Loucy (cell line): ENCODE results near the gene CFAP20DC.

Source experiments
- H2AFZ ChIP-seq: fragments of 200-600 bp; sonication (generic); 2 replicates; pipeline ENCODE4 v1.6.0; 2016; ENCODE audit warnings: antibody characterized with exemption, mild to moderate bottlenecking, low read length, moderate library complexity
- H3F3A ChIP-seq: fragments of 200-600 bp; 2 replicates; pipeline ENCODE4 v1.6.0; 2016; ENCODE audit warnings: antibody characterized with exemption, low read depth, mild to moderate bottlenecking
- H3K27me3 ChIP-seq: fragments of 200-600 bp; sonication (generic); 2 replicates; pipeline ENCODE4 v1.6.1; 2014; ENCODE audit warnings: low read length, mild to moderate bottlenecking; ENCODE audit not compliant: insufficient read depth, poor library complexity, severe bottlenecking
- H3K36me3 ChIP-seq: fragments of 200-600 bp; sonication (generic); 2 replicates; pipeline ENCODE4 v1.6.1; 2016; ENCODE audit warnings: low read length; ENCODE audit not compliant: insufficient read depth
- H3K4me1 ChIP-seq: fragments of 200-600 bp; sonication (generic); 2 replicates; pipeline ENCODE4 v1.5.1; 2014; ENCODE audit warnings: low read length, mild to moderate bottlenecking; ENCODE audit not compliant: insufficient read depth, poor library complexity, severe bottlenecking
- H3K4me2 ChIP-seq: fragments of 200-600 bp; sonication (generic); 2 replicates; pipeline ENCODE4 v1.6.0; 2014; ENCODE audit warnings: antibody characterized with exemption, low read length, low read depth, mild to moderate bottlenecking; ENCODE audit not compliant: poor library complexity, severe bottlenecking
- H3K4me3 ChIP-seq: fragments of 200-600 bp; sonication (generic); 2 replicates; pipeline ENCODE4 v1.5.1; 2014; ENCODE audit warnings: low read length, mild to moderate bottlenecking, mixed read lengths; ENCODE audit not compliant: poor library complexity, severe bottlenecking
- H3K79me2 ChIP-seq: fragments of 200-600 bp; sonication (generic); 2 replicates; pipeline ENCODE4 v1.6.1; 2014; ENCODE audit warnings: low read length; ENCODE audit not compliant: insufficient read depth
- H3K9ac ChIP-seq: fragments of 200-600 bp; sonication (generic); 2 replicates; pipeline ENCODE4 v1.6.0; 2014; ENCODE audit warnings: mild to moderate bottlenecking, low read depth, low read length, moderate library complexity; ENCODE audit not compliant: poor library complexity, severe bottlenecking
- H3K9me2 ChIP-seq: fragments of 200-600 bp; sonication (generic); replicated peaks from 2 replicates; pipeline ENCODE4 v1.6.1; 2016; ENCODE audit warnings: low read depth, low read length, mixed read lengths
- H3K9me3 ChIP-seq: fragments of 200-600 bp; sonication (generic); 2 replicates; pipeline ENCODE4 v1.6.1; 2014; ENCODE audit warnings: mild to moderate bottlenecking, antibody characterized with exemption, low read length, low read depth; ENCODE audit not compliant: insufficient read depth
- H4K20me1 ChIP-seq: fragments of 200-600 bp; sonication (generic); 2 replicates; pipeline ENCODE4 v1.6.0; 2014; ENCODE audit warnings: antibody characterized with exemption, low read length, mild to moderate bottlenecking; ENCODE audit not compliant: insufficient read depth, poor library complexity, severe bottlenecking
- CTCF ChIP-seq: fragments of 200-600 bp; sonication (generic); conservative IDR thresholded peaks from 2 replicates; pipeline ENCODE4 v1.5.1; 2014; ENCODE audit warnings: mild to moderate bottlenecking, antibody characterized with exemption, low read length
- EZH2phosphoT487 ChIP-seq: fragments of 200-600 bp; IDR thresholded peaks from 2 replicates; pipeline ENCODE4 v1.6.1; 2018; ENCODE audit warnings: antibody characterized with exemption, mild to moderate bottlenecking, moderate library complexity, borderline replicate concordance

CFAP20DC gene

DNA sequence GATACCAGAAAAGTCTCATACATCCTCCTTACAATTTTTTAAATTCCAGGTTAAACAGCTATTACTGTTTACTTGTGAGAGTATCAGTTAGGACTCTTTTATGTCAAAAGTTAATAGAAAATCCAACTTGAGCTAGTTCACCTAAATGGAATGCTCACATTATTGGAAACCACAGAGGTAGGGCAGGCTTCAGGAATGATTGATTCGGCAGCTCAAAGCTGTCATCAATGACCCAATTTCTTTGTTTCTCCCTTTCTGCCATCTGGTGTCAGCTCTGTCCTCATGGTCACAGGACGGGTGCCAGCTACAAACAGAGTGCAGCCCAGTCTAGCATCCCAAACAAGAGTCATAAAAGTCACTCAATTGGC is 32.2 kb downstream of the CFAP20DC start:
- TF ChIP-seq CTCF (no peak), EZH2phosphoT487 (no peak)
- no peak overlapping the region for H3K4me2 ChIP-seq
- H3F3A ChIP-seq, result no peaks in the 10 kb centered on the region
- H3K9me2 ChIP-seq, result no peaks in the 10 kb centered on the region
- no peaks in the 10 kb centered on the region for H3K79me2 ChIP-seq
- no peaks in the 10 kb centered on the region for H3K9me3 ChIP-seq
- no peaks in the 10 kb centered on the region for H3K36me3 ChIP-seq
- no peaks in the 10 kb centered on the region for H3K4me1 ChIP-seq
- no peak overlapping the region for H3K9ac ChIP-seq
- no peaks in the 10 kb centered on the region for H3K27me3 ChIP-seq
- H2AFZ ChIP-seq, result no peak overlapping the region
- H3K4me3 ChIP-seq, result no peak overlapping the region
- H4K20me1 ChIP-seq, result no peaks in the 10 kb centered on the region

DNA sequence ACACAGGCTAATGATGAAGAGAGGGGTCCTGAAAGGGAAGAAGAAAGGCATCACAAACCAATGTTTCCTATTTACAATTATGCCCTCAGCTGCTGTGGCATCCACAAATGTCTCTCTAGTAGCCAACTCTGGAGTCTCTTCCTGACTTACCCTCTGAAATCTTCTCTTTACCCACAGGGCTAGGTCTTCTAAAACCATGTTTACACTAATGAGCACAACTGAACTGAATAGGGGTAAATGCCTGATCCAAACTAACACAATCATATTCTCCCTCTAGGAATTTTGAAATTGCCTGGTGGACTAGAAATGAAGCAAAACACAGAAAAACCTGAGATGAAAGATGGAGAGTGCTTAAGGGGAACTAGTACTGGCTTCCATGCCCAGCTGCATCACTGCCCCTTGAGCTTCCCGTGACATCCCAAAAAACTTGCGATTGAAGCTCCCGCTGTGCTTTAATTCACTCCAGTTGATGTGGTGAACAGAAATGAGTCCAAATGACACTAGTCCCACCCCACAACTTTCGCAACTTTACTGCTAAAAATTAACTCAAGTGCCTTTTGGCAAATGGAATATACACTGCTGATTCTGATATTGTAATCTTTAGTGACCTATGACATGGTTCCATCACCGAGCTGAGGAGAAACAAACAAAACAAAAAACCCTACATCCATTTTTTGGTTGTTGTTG is 32.8 kb downstream of the CFAP20DC start:
- H3K4me2 ChIP-seq, result no peak overlapping the region
- H3K27me3 ChIP-seq, result no peaks in the 10 kb centered on the region
- H3K9ac ChIP-seq, result no peak overlapping the region
- no peaks in the 10 kb centered on the region for H4K20me1 ChIP-seq
- H3K4me1 ChIP-seq, result no peaks in the 10 kb centered on the region
- no peaks in the 10 kb centered on the region for H3K36me3 ChIP-seq
- no peaks in the 10 kb centered on the region for H3F3A ChIP-seq
- no peak for TF ChIP-seq EZH2phosphoT487
- no peaks in the 10 kb centered on the region for H3K9me3 ChIP-seq
- no peak overlapping the region for H3K4me3 ChIP-seq
- H3K9me2 ChIP-seq, result no peaks in the 10 kb centered on the region
- no peaks in the 10 kb centered on the region for H3K79me2 ChIP-seq
- no peak overlapping the region for H2AFZ ChIP-seq

DNA sequence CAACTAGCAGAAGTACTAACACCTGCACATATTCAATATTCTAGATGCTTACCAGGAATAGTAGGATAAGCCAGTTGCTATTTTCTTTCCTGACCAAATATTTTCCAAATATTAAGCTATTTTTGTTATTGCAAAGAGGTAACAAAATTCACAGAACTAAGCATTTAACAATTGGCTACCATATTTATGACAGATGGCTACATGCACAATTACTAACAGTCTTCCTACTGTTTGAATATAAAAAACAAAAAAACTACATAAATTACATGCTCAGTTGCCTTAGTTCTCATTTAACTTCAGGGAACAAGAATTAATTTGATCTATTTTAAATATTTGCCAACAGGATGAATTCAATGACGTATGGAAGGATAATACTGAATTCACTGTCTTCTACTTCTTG is 36.2 kb downstream of the CFAP20DC start:
- no peak for TF ChIP-seq EZH2phosphoT487
- TF ChIP-seq CTCF, result no peak
- Histone ChIP-seq H3F3A (no peaks in the 10 kb centered on the region), H3K9me2 (no peaks in the 10 kb centered on the region)

More for the DNA sequence above, 36.2 kb downstream of the CFAP20DC start:
- no peak overlapping the region for H3K9ac ChIP-seq
- H3K4me3 ChIP-seq, result no peak overlapping the region
- no peaks in the 10 kb centered on the region for H3K79me2 ChIP-seq
- no peak overlapping the region for H2AFZ ChIP-seq
- H3K4me1 ChIP-seq, result no peaks in the 10 kb centered on the region
- no peaks in the 10 kb centered on the region for H3K27me3 ChIP-seq
- no peaks in the 10 kb centered on the region for H3K9me3 ChIP-seq
- no peaks in the 10 kb centered on the region for H4K20me1 ChIP-seq
- H3K4me2 ChIP-seq, result no peak overlapping the region
- H3K36me3 ChIP-seq, result no peaks in the 10 kb centered on the region
